ENCODE data around the gene EHBP1.

DNA sequence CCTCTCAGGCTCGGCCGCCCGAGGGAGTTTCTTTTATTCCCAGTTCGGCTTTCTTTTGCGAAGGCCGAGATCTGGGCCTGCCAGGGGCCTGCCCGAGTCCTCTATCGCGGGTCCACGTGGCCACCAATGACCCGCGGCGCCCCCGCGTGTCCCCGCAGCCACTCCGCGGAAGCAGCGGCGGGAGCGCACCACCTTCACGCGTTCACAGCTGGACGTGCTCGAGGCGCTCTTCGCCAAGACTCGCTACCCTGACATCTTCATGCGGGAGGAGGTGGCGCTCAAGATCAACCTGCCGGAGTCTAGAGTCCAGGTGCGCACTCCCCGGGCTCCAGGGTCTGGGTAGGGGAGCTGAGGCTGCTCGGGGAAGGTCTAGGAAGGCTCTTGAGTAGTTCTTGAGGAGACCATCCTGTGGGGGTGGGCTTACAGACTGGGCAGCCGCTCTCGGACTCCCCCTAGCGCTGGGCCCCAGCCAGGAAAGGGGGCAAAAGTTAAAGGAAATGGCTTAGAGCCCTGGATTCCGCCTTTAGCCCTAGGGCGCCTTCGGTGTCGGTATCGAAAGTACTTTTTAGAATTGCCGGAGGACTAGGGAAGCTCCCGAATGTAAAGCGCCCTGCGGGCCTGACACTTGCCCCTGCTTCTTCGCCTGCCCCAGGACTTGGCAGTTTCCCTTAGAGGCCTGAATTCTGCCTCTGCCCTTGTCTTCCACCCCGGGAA, 348.5 kb downstream of the EHBP1 start:
- TF ChIP-seq, protein P1, sequence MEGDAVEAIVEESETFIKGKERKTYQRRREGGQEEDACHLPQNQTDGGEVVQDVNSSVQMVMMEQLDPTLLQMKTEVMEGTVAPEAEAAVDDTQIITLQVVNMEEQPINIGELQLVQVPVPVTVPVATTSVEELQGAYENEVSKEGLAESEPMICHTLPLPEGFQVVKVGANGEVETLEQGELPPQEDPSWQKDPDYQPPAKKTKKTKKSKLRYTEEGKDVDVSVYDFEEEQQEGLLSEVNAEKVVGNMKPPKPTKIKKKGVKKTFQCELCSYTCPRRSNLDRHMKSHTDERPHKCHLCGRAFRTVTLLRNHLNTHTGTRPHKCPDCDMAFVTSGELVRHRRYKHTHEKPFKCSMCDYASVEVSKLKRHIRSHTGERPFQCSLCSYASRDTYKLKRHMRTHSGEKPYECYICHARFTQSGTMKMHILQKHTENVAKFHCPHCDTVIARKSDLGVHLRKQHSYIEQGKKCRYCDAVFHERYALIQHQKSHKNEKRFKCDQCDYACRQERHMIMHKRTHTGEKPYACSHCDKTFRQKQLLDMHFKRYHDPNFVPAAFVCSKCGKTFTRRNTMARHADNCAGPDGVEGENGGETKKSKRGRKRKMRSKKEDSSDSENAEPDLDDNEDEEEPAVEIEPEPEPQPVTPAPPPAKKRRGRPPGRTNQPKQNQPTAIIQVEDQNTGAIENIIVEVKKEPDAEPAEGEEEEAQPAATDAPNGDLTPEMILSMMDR (IDR thresholded peaks at IDR 0.05): no peak
- no peak for TF ChIP-seq POLR2A (IDR thresholded peaks at IDR 0.05)
